Bladder microvascular endothelial cell (primary cell): ENCODE data around the gene RNH1. TPM values are rescaled to one million over a fixed set of nuclear protein-coding genes. Genes with fewer than 3 reads are reported as not detected.

ENCODE experiments used
- total RNA-seq: library from RNA; depleted of rRNA; stranded (reverse); fragments of >200 nt; gene quantifications from 2 replicates; pipeline ENCODE4 v1.2.3, GENCODE V29; 2014

The RNH1 gene
- 206 and 271 TPM in 2 replicates for total RNA-seq

GRCh38 chr11:506995-507726, at the start of gene RNH1:
RNH1 (minus strand) TSS chr11:507242; CDS start chr11:502162, 5,080 bp downstream.

GRCh38 chr11:536841-537621, 30.0 kb upstream of the RNH1 start, which contains the start of gene LRRC56:
LRRC56 (plus strand) TSS chr11:537527; CDS start chr11:540685, 3,158 bp downstream.

GRCh38 chr11:535519-536454, 28.7 kb upstream of the RNH1 start, which contains the start of gene HRAS:
HRAS (minus strand) TSS chr11:535576.

GRCh38 chr11:449889-450808, 56.9 kb downstream of the RNH1 start, which contains the start of gene PTDSS2:
PTDSS2 (plus strand) TSS chr11:450279; CDS start chr11:450456, 177 bp downstream.

Other genes starting within 250 kb of the RNH1 start
- gene NLRP6, start 228.8 kb downstream of the RNH1 start, total RNA-seq: not detected in 2 replicates
- 9.1 and 19.9 TPM in 2 replicates for gene PGGHG, start 218.1 kb downstream of the RNH1 start, total RNA-seq
- gene IFITM5, start 207.7 kb downstream of the RNH1 start, total RNA-seq: not detected in 2 replicates
- gene IFITM2, start 199.4 kb downstream of the RNH1 start, total RNA-seq: 82.6 and 114 TPM in 2 replicates
- 4.1 and 31.7 TPM in 2 replicates for gene IFITM1, start 193.2 kb downstream of the RNH1 start, total RNA-seq
- 44.7 and 77.2 TPM in 2 replicates for gene IFITM3, start 186.4 kb downstream of the RNH1 start, total RNA-seq
- 0.16 and 2.3 TPM in 2 replicates for gene B4GALNT4, start 137.7 kb downstream of the RNH1 start, total RNA-seq
- 0.06 and 0.16 TPM in 2 replicates for gene PKP3, start 113.0 kb downstream of the RNH1 start, total RNA-seq
- 32.1 and 42.6 TPM in 2 replicates for gene SIGIRR, start 92.2 kb downstream of the RNH1 start, total RNA-seq
- 0.32 and 5.7 TPM in 2 replicates for gene ANO9, start 65.2 kb downstream of the RNH1 start, total RNA-seq
- 22.2 and 37.3 TPM in 2 replicates for gene PTDSS2, start 57.0 kb downstream of the RNH1 start, total RNA-seq
- gene HRAS, start 28.3 kb upstream of the RNH1 start, total RNA-seq: 65.3 and 82.4 TPM in 2 replicates
- gene LRRC56, start 30.3 kb upstream of the RNH1 start, total RNA-seq: 0.32 and 1.2 TPM in 2 replicates
- 1.2 and 1.8 TPM in 2 replicates for gene LMNTD2, start 53.5 kb upstream of the RNH1 start, total RNA-seq
- 16.4 and 16.5 TPM in 2 replicates for gene RASSF7, start 53.7 kb upstream of the RNH1 start, total RNA-seq
- gene PHRF1, start 69.2 kb upstream of the RNH1 start, total RNA-seq: 19.9 and 33.0 TPM in 2 replicates
- 13.1 and 17.6 TPM in 2 replicates for gene IRF7, start 108.7 kb upstream of the RNH1 start, total RNA-seq
- gene CDHR5, start 117.7 kb upstream of the RNH1 start, total RNA-seq: not detected in 2 replicates
- not detected in 2 replicates for gene SCT, start 119.9 kb upstream of the RNH1 start, total RNA-seq
- gene DRD4, start 130.0 kb upstream of the RNH1 start, total RNA-seq: not detected in 2 replicates
- gene DEAF1, start 188.0 kb upstream of the RNH1 start, total RNA-seq: 26.9 and 27.6 TPM in 2 replicates
- gene TMEM80, start 188.6 kb upstream of the RNH1 start, total RNA-seq: 6.5 and 6.9 TPM in 2 replicates
- gene EPS8L2, start 199.0 kb upstream of the RNH1 start, total RNA-seq: 3.4 and 5.0 TPM in 2 replicates
- gene TALDO1, start 240.2 kb upstream of the RNH1 start, total RNA-seq: 112 and 136 TPM in 2 replicates